ENCODE measurements around the gene ANGPT4.

ANGPT4 gene

GRCh38 chr20:822651-823573, 93.2 kb downstream of the ANGPT4 start:
- H3K27me3 ChIP-seq = no peaks in the 10 kb centered on the region
- TF ChIP-seq Cebpa-rat (IDR thresholded peaks at IDR 0.05) = no peak
- H3K4me1 ChIP-seq = peaks cover 42% of the 10 kb centered on the region
- H3K27ac ChIP-seq = 0 out of 2 replicates have a peak overlapping the region, but pooled peaks have one; percentile 1
- no peaks in the 10 kb centered on the region for H4K20me1 ChIP-seq
- no peaks in the 10 kb centered on the region for H3K36me3 ChIP-seq
- peak overlapping the region; percentile 60 for H3K4me2 ChIP-seq
- H3K9me3 ChIP-seq = peaks cover 15% of the 10 kb centered on the region
- H3K4me3 ChIP-seq = no peak overlapping the region
- H3K9ac ChIP-seq = no peak overlapping the region

DNA sequence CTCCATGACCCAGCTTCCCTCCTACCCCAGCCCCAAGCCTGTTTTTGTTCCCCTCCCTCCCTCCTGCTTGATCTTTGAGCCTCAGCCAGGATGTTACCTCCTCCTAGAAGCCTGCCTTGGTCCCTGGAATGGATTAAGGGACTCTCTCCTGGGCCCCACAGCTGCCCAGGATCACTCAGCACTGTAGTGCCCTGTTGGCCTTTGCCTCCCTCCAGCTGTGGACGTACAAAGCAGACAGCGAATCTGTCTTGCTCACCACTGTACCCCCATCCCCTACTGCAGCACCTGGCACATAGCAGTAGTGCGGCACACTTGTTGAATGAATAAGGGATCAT, 94.4 kb downstream of the ANGPT4 start:
- no peaks in the 10 kb centered on the region for H3K27me3 ChIP-seq
- H3K4me2 ChIP-seq = no peak overlapping the region
- H3K9me3 ChIP-seq = peaks cover 8% of the 10 kb centered on the region
- no peak overlapping the region for H3K27ac ChIP-seq
- no peaks in the 10 kb centered on the region for H4K20me1 ChIP-seq
- TF ChIP-seq Cebpa-rat (IDR thresholded peaks at IDR 0.05) = no peak
- no peak overlapping the region for H3K9ac ChIP-seq
- peaks cover 38% of the 10 kb centered on the region for H3K4me1 ChIP-seq
- H3K4me3 ChIP-seq = no peak overlapping the region
- H3K36me3 ChIP-seq = no peaks in the 10 kb centered on the region

- no peak overlapping the region for H3K4me2 ChIP-seq
- H3K9me3 ChIP-seq = peaks cover 3% of the 10 kb centered on the region
- H3K4me3 ChIP-seq = no peak overlapping the region
- no peak overlapping the region for H3K27ac ChIP-seq
- no peaks in the 10 kb centered on the region for H3K36me3 ChIP-seq
- no peaks in the 10 kb centered on the region for H3K27me3 ChIP-seq
- TF ChIP-seq Cebpa-rat (IDR thresholded peaks at IDR 0.05) = no peak
- H4K20me1 ChIP-seq = no peaks in the 10 kb centered on the region
- H3K9ac ChIP-seq = no peak overlapping the region
- peaks cover 33% of the 10 kb centered on the region for H3K4me1 ChIP-seq
Measured at GRCh38 chr20:821046-821730, 94.9 kb downstream of the ANGPT4 start.

- peaks cover 25% of the 10 kb centered on the region for H3K4me1 ChIP-seq
Measured at GRCh38 chr20:820323-820953, 95.7 kb downstream of the ANGPT4 start.

More at GRCh38 chr20:820323-820953, 95.7 kb downstream of the ANGPT4 start:
- Histone ChIP-seq H3K4me2 (no peak overlapping the region), H3K27ac (no peak overlapping the region), H3K36me3 (no peaks in the 10 kb centered on the region), H3K27me3 (no peaks in the 10 kb centered on the region), H3K4me3 (no peak overlapping the region), H4K20me1 (no peaks in the 10 kb centered on the region), H3K9me3 (no peaks in the 10 kb centered on the region; the same call in 1 of the 2 replicates), H3K9ac (no peak overlapping the region)
- TF ChIP-seq Cebpa-rat (IDR thresholded peaks at IDR 0.05) = no peak
